Parathyroid adenoma (tissue), 2 donors: ENCODE measurements around the gene TBC1D16.

Source experiments
- H2AFZ ChIP-seq: fragments of 300-600 bp; sonication (generic); one replicate; pipeline ENCODE4 v1.7.0; 2017; ENCODE audit warnings: antibody characterized with exemption, mild to moderate bottlenecking
- H3K27ac ChIP-seq: fragments of 300-600 bp; sonication (generic); one replicate; pipeline ENCODE4 v1.7.0; 2017
- H3K27me3 ChIP-seq: fragments of 300-600 bp; sonication (generic); one replicate; pipeline ENCODE4 v1.7.0; 2017; ENCODE audit warnings: low read length; ENCODE audit not compliant: control insufficient read depth, insufficient read depth
- H3K36me3 ChIP-seq: fragments of 300-600 bp; sonication (generic); one replicate; pipeline ENCODE4 v1.7.0; 2017; ENCODE audit warnings: low read length; ENCODE audit not compliant: control insufficient read depth, insufficient read depth
- H3K4me1 ChIP-seq: fragments of 300-600 bp; sonication (generic); one replicate; pipeline ENCODE4 v1.7.0; 2017; ENCODE audit warnings: control low read depth
- H3K4me2 ChIP-seq: fragments of 300-600 bp; sonication (generic); one replicate; pipeline ENCODE4 v1.7.0; 2017; ENCODE audit warnings: low read length
- H3K4me3 ChIP-seq: fragments of 300-600 bp; sonication (generic); one replicate; pipeline ENCODE4 v1.7.0; 2017; ENCODE audit warnings: low read depth, low read length
- H3K79me2 ChIP-seq: fragments of 300-600 bp; sonication (generic); one replicate; pipeline ENCODE4 v1.7.0; 2017; ENCODE audit warnings: control low read depth
- H3K9ac ChIP-seq: fragments of 300-600 bp; sonication (generic); one replicate; pipeline ENCODE4 v1.7.0; 2017; ENCODE audit warnings: mild to moderate bottlenecking
- H3K9me3 ChIP-seq: fragments of 300-600 bp; sonication (generic); one replicate; pipeline ENCODE4 v1.7.0; 2017; ENCODE audit warnings: low read length; ENCODE audit not compliant: control insufficient read depth
- CTCF ChIP-seq: fragments of 300-600 bp; sonication (generic); IDR thresholded peaks from one replicate; pipeline ENCODE4 v1.7.0; 2017; ENCODE audit warnings: antibody characterized with exemption, mild to moderate bottlenecking
- donor health status: primary hyperparathyroidism.

TBC1D16 gene

DNA sequence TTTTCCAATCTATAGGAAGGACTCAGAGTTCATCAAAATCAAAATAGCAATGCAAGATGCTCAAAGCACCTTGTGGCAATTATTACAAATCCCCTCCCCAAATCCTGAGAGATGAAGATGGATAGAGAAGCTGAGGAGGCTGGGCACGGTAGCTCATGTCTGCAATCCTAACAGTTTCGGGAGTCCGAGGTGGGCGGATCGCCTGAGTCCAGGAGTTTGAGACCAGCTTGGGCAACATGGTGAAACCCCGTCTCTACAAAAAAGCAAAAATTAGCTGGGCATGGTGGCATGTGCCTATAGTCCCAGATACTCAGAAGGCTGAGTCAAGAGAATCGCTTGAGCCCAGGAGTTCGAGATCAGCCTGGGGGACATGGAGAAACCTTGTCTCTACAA lies 8.6 kb downstream of the TBC1D16 start:
- Histone ChIP-seq H3K4me1 (peaks cover 17% of the 10 kb centered on the region), H3K27ac (no peak overlapping the region)
- no peak for TF ChIP-seq CTCF

GRCh38 chr17:80026359-80027042 lies 9.2 kb downstream of the TBC1D16 start:
- no peak for TF ChIP-seq CTCF

More for the DNA sequence above, 8.6 kb downstream of the TBC1D16 start:
- no peak overlapping the region for H3K4me3 ChIP-seq
- peaks cover 15% of the 10 kb centered on the region for H3K79me2 ChIP-seq
- no peak overlapping the region for H2AFZ ChIP-seq
- no peak overlapping the region for H3K9ac ChIP-seq
- no peak overlapping the region for H3K4me2 ChIP-seq
- no peaks in the 10 kb centered on the region for H3K27me3 ChIP-seq
- H3K9me3 ChIP-seq, result no peaks in the 10 kb centered on the region
- no peaks in the 10 kb centered on the region for H3K36me3 ChIP-seq

DNA sequence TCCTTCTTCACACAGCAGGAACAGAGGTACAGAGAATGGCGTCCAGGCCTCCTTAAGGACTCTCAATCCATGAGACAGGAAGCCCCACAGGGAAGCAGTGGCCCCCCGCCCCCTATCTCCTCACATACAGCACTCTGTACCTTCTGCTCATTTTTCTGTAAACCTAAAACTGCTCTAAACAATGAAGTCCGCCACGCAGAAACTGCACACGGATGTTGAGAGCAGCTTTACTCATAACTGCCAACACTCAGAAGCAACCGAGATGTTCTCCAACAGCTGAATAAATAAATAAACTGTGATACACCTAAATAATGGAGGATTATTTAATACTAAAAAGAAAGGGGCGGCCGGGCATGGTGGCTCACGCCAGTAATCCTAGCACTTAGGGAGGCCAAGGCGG lies 9.9 kb downstream of the TBC1D16 start:
- Histone ChIP-seq H3K27ac (no peak overlapping the region), H3K79me2 (peaks cover 12% of the 10 kb centered on the region), H3K9me3 (no peaks in the 10 kb centered on the region), H3K27me3 (no peaks in the 10 kb centered on the region), H3K36me3 (no peaks in the 10 kb centered on the region), H2AFZ (no peak overlapping the region), H3K4me1 (peaks cover 15% of the 10 kb centered on the region), H3K9ac (no peak overlapping the region), H3K4me2 (no peak overlapping the region), H3K4me3 (no peak overlapping the region)
- no peak for TF ChIP-seq CTCF

More at GRCh38 chr17:80026359-80027042, 9.2 kb downstream of the TBC1D16 start:
- Histone ChIP-seq H3K4me1 (peaks cover 17% of the 10 kb centered on the region), H2AFZ (no peak overlapping the region), H3K36me3 (no peaks in the 10 kb centered on the region), H3K9ac (no peak overlapping the region), H3K4me3 (no peak overlapping the region), H3K4me2 (no peak overlapping the region), H3K27ac (no peak overlapping the region), H3K79me2 (peaks cover 15% of the 10 kb centered on the region), H3K27me3 (no peaks in the 10 kb centered on the region), H3K9me3 (no peaks in the 10 kb centered on the region)

DNA sequence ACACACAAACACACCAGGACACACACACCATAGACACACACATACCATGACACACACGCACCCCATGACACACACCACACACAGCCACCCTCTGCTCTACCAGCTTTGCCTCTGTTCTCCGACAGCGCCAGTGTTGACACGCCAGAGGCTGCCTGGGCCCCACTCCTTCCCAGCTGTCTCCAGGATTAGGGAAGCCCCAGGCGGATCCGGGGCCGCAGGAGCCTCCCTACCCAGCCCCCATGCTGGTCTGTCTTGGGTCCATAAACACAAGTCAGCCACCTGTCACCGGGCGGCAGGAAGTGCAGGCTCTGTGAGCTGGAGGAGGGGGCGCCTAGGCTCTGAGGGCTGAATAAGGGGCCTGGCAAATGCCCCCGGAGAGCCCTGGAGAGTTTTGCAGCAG lies 10.5 kb downstream of the TBC1D16 start:
- Histone ChIP-seq H3K4me3 (no peak overlapping the region), H2AFZ (no peak overlapping the region), H3K27me3 (no peaks in the 10 kb centered on the region), H3K27ac (no peak overlapping the region), H3K79me2 (peaks cover 9% of the 10 kb centered on the region), H3K9ac (no peak overlapping the region), H3K36me3 (no peaks in the 10 kb centered on the region), H3K4me2 (no peak overlapping the region), H3K4me1 (peaks cover 12% of the 10 kb centered on the region), H3K9me3 (no peaks in the 10 kb centered on the region)
- TF ChIP-seq CTCF, result no peak
